ENCODE results near the gene LRRTM4. TPM values are rescaled to one million over a fixed set of nuclear protein-coding genes. Genes with fewer than 3 reads are reported as not detected.

Gene LRRTM4
- total RNA-seq, 2 donors from 2014 or later: 0.33 TPM; not detected in 1

DNA sequence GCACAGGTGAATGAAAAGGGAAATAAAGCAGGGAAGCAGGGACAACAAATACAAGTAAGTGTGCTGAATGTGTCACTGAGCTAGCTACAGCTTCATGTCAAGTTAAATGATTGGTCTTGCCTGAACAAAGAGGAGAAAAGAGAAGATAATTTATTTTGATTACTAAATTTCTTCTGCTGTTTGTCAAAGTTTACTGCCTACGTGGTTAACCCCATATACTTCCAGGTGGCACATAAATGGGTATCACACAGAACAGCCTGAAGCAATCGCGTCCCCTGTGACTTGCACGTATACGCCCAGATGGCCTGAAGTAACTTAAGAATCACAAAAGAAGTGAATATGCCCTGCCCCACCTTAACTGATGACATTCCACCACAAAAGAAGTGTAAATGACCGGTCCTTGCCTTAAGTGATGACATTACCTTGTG is 434.2 kb downstream of the LRRTM4 start:
- DNase-seq (no peak), ATAC-seq (no peak)
- H3K4me1 ChIP-seq: no peaks in the 10 kb centered on the region
- 40 to 47% methylated on average over 6 of the region's 6 CpGs for WGBS, 2 donors
- no peaks in the 10 kb centered on the region for H3K36me3 ChIP-seq (replicated peaks in 1 of 2; ENCODE audit: insufficient read depth in 1 of 2, low read depth in 2 of 2)
- H3K27ac ChIP-seq: no peak overlapping the region
- no peaks in the 10 kb centered on the region for H3K9me3 ChIP-seq
- TF ChIP-seq POLR2A (IDR thresholded peaks at IDR 0.05): no peak
- TF ChIP-seq, protein P1, sequence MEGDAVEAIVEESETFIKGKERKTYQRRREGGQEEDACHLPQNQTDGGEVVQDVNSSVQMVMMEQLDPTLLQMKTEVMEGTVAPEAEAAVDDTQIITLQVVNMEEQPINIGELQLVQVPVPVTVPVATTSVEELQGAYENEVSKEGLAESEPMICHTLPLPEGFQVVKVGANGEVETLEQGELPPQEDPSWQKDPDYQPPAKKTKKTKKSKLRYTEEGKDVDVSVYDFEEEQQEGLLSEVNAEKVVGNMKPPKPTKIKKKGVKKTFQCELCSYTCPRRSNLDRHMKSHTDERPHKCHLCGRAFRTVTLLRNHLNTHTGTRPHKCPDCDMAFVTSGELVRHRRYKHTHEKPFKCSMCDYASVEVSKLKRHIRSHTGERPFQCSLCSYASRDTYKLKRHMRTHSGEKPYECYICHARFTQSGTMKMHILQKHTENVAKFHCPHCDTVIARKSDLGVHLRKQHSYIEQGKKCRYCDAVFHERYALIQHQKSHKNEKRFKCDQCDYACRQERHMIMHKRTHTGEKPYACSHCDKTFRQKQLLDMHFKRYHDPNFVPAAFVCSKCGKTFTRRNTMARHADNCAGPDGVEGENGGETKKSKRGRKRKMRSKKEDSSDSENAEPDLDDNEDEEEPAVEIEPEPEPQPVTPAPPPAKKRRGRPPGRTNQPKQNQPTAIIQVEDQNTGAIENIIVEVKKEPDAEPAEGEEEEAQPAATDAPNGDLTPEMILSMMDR (IDR thresholded peaks at IDR 0.05): no peak
- no peaks in the 10 kb centered on the region for H3K27me3 ChIP-seq
- no peak overlapping the region for H3K4me3 ChIP-seq
- intact Hi-C loops (cut with DNase I): no loop called here

DNA sequence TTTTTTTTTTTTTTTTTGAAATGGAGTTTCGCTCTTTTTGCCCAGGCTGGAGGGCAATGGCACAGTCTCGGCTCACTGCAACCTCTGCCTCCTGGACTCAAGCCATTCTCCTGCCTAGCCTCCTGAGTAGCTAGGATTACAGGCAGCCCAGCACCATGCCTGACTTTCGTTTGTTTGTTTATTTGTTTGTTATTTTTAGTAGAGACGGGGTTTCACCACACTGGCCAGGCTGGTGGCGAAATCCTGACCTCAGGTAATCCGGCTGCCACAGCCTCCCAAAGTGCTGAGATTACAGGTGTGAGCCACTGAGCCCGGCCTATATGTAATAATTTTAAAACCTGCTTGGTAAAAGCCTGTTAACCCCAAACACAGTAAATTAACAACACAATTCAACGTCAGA is 435.7 kb downstream of the LRRTM4 start:
- no peak overlapping the region for H3K4me3 ChIP-seq
- H3K36me3 ChIP-seq (replicated peaks in 1 of 2; ENCODE audit: insufficient read depth in 1 of 2, low read depth in 2 of 2): no peaks in the 10 kb centered on the region
- no peaks in the 10 kb centered on the region for H3K27me3 ChIP-seq
- TF ChIP-seq, protein P1 (IDR thresholded peaks at IDR 0.05): no peak
- TF ChIP-seq POLR2A (IDR thresholded peaks at IDR 0.05): no peak
- DNase-seq (no peak), ATAC-seq (no peak)
- H3K27ac ChIP-seq: no peak overlapping the region
- no peaks in the 10 kb centered on the region for H3K9me3 ChIP-seq
- H3K4me1 ChIP-seq: no peaks in the 10 kb centered on the region
- 61 to 62% methylated on average over 8 of the region's 8 CpGs for WGBS, 2 donors
- intact Hi-C loops (cut with DNase I): no loop called here

GRCh38 chr2:77086051-77086450 is 436.1 kb downstream of the LRRTM4 start:
- TF ChIP-seq POLR2A (IDR thresholded peaks at IDR 0.05): no peak
- TF ChIP-seq, protein P1 (IDR thresholded peaks at IDR 0.05): no peak
- Histone ChIP-seq H3K36me3 (replicated peaks in 1 of 2; ENCODE audit: insufficient read depth in 1 of 2, low read depth in 2 of 2) (no peaks in the 10 kb centered on the region), H3K4me3 (no peak overlapping the region), H3K9me3 (no peaks in the 10 kb centered on the region), H3K4me1 (no peaks in the 10 kb centered on the region), H3K27ac (no peak overlapping the region), H3K27me3 (no peaks in the 10 kb centered on the region)
- intact Hi-C loops (cut with DNase I): no loop called here
- no peak for ATAC-seq
- DNase-seq: no peak
- WGBS, 2 donors: 64 to 74% methylated on average over 2 of the region's 2 CpGs

DNA sequence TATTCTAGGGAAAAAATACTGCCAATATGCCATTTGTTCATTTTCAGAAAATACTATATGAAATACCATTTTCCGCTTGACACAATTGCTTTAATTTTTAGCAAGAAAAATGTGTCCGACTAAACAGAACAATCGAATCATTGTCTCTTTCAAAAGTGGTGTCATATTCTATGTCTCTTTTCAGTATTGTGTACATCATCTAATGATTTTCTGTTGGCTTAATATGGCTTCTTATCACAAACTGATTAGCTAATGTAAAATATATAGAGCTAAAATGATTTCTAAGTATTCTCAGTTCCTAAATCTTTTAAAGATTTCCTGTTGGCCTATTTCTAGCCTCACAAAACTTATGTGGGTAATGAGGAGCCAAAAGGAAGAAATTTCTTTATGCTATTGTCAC is 436.6 kb downstream of the LRRTM4 start:
- Histone ChIP-seq H3K36me3 (replicated peaks in 1 of 2; ENCODE audit: insufficient read depth in 1 of 2, low read depth in 2 of 2) (no peaks in the 10 kb centered on the region), H3K4me1 (no peaks in the 10 kb centered on the region), H3K9me3 (no peaks in the 10 kb centered on the region), H3K4me3 (no peak overlapping the region), H3K27ac (no peak overlapping the region), H3K27me3 (no peaks in the 10 kb centered on the region)
- intact Hi-C loops (cut with DNase I): no loop called here
- no peak for DNase-seq
- 57 to 60% methylated on average over 3 of the region's 3 CpGs for WGBS, 2 donors
- no peak for ATAC-seq
- TF ChIP-seq, protein P1 (IDR thresholded peaks at IDR 0.05): no peak
- no peak for TF ChIP-seq POLR2A (IDR thresholded peaks at IDR 0.05)

GRCh38 chr2:77081597-77081996 is 440.6 kb downstream of the LRRTM4 start:
- no peaks in the 10 kb centered on the region for H3K4me1 ChIP-seq
- H3K4me3 ChIP-seq: no peak overlapping the region
- TF ChIP-seq, protein P1 (IDR thresholded peaks at IDR 0.05): no peak
- TF ChIP-seq POLR2A (IDR thresholded peaks at IDR 0.05): no peak
- no peak overlapping the region for H3K27ac ChIP-seq
- DNase-seq (no peak), ATAC-seq (no peak)
- no peaks in the 10 kb centered on the region for H3K36me3 ChIP-seq (replicated peaks in 1 of 2; ENCODE audit: insufficient read depth in 1 of 2, low read depth in 2 of 2)
- no peaks in the 10 kb centered on the region for H3K27me3 ChIP-seq
- intact Hi-C loops (cut with DNase I): no loop called here
- 72 to 75% methylated on average over 2 of the region's 2 CpGs for WGBS, 2 donors
- no peaks in the 10 kb centered on the region for H3K9me3 ChIP-seq
